Suprapubic skin (tissue), 4 donors: ENCODE data around the gene CBX2.

Experiments used
- EP300 ChIP-seq: sonication (generic); formaldehyde crosslinking; IDR thresholded peaks from one replicate; pipeline ENCODE4 v1.6.1; 2017; ENCODE audit warnings: antibody characterized with exemption
- POLR2A ChIP-seq, 2 donors: fragments of 450-650 bp; IDR thresholded peaks; one replicate each; pipeline ENCODE4 v1.6.1; 2017; ENCODE audit warnings: antibody characterized with exemption in 2 of 2, mild to moderate bottlenecking in 2 of 2, moderate library complexity in 2 of 2
- POLR2AphosphoS5 ChIP-seq, 3 donors: sonication (generic); formaldehyde crosslinking; IDR thresholded peaks; one replicate each; pipeline ENCODE4 v1.6.1; 2017; ENCODE audit warnings: antibody characterized with exemption in 3 of 3
- TF ChIP-seq, protein P1 (sequence below), 2 donors: fragments of 200-600 bp in 1 of 2; fragments of 450-650 bp in 1 of 2; sonication (generic) in 1 of 2; IDR thresholded peaks; one replicate each; pipeline ENCODE4 v1.5.1; 2016 to 2019; ENCODE audit warnings: antibody characterized with exemption in 2 of 2, mild to moderate bottlenecking in 1 of 2, moderate library complexity in 1 of 2

GRCh38 chr17:79793924-79794304 is 16.0 kb downstream of the CBX2 start:
- TF ChIP-seq, protein P1, sequence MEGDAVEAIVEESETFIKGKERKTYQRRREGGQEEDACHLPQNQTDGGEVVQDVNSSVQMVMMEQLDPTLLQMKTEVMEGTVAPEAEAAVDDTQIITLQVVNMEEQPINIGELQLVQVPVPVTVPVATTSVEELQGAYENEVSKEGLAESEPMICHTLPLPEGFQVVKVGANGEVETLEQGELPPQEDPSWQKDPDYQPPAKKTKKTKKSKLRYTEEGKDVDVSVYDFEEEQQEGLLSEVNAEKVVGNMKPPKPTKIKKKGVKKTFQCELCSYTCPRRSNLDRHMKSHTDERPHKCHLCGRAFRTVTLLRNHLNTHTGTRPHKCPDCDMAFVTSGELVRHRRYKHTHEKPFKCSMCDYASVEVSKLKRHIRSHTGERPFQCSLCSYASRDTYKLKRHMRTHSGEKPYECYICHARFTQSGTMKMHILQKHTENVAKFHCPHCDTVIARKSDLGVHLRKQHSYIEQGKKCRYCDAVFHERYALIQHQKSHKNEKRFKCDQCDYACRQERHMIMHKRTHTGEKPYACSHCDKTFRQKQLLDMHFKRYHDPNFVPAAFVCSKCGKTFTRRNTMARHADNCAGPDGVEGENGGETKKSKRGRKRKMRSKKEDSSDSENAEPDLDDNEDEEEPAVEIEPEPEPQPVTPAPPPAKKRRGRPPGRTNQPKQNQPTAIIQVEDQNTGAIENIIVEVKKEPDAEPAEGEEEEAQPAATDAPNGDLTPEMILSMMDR (IDR thresholded peaks at IDR 0.05) = no peak
- TF ChIP-seq POLR2AphosphoS5 (IDR thresholded peaks at IDR 0.05) = no peak
- no peak for TF ChIP-seq POLR2A (IDR thresholded peaks at IDR 0.05)
- TF ChIP-seq EP300 = no peak
